ENCODE data around the gene RXFP4.
A peak's percentile ranks its signal among the peaks of the same experiment; 100 is the strongest.
"Not testable (repeated sequence)": the region's sequence is repeated elsewhere in the genome, so short reads cannot be mapped to it uniquely, and the experiment has no call there.

RXFP4 gene

GRCh38 chr1:155930725-155931124, 10.7 kb upstream of the RXFP4 start:
- DNase-seq (ENCODE audit: low read depth in 2 of 2), result not testable (repeated sequence)

GRCh38 chr1:155931332-155932038, 10.0 kb upstream of the RXFP4 start:
- no peak for DNase-seq (ENCODE audit: low read depth in 2 of 2)

DNA sequence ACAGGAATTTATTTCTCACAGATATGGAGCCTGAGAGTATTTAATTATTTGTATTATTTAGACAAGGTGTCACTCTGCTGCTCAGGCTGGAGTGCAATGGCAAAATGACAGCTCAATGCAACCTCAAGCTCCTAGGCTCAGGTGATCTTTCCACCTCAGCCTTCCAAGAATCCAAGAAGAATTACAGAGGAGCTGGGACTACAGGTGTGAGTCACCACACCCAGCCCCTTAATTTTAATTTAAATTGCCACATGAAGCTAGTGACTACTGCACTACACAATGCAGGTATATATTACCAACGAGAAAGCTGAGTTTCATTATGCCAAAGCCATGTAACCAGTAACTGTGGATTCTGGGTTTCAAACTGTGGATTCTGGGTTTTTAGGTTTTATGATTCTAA, 9.4 kb upstream of the RXFP4 start:
- no peak for DNase-seq (ENCODE audit: low read depth in 2 of 2)

- DNase-seq (ENCODE audit: low read depth in 2 of 2), result no peak
Measured at GRCh38 chr1:155932487-155932886, 9.0 kb upstream of the RXFP4 start.

- no peak for DNase-seq (ENCODE audit: low read depth in 2 of 2)
Measured at GRCh38 chr1:155933591-155934096, 7.8 kb upstream of the RXFP4 start.

- DNase-seq (ENCODE audit: low read depth in 2 of 2), result peak; percentile 88
Measured at GRCh38 chr1:155934097-155934935, 7.1 kb upstream of the RXFP4 start, which contains the start of gene KHDC4. KHDC4 (minus strand) TSS chr1:155934413; CDS start chr1:155934373, 40 bp downstream.

DNA sequence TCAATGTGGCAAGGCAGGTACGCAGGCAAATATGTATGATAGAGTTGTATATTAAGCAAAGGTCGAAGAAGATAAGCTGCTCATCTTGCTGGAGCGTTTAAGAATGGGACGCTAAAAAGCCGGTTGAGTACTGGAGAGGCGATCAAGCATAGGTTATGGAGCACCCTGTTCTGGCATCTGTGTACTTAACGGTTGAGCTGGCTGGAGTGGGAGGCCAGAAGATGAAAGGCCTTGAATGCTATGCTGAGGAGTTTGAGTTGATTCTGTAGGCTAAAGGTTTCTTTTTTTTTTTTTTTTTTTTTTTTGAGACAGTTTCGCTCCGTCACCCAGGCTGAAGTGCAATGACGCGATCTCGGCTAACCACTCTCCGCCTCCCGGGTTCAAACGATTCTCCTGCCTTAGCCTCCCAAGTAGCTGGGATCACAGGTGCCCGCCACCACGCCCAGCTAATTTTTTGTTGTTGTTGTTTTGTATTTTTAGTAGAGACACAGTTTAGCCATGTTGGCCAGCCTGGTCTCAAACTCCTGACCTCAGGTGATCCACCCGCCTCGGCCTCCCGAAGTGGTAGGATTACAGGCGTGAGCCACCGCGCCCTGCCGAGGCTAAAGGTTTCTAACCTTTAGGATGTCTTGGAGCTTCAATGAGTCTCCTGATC, 6.4 kb upstream of the RXFP4 start:
- no peak for DNase-seq (ENCODE audit: low read depth in 2 of 2)

- DNase-seq (ENCODE audit: low read depth in 2 of 2), result no peak
Measured at GRCh38 chr1:155938220-155938627, 3.2 kb upstream of the RXFP4 start.

DNA sequence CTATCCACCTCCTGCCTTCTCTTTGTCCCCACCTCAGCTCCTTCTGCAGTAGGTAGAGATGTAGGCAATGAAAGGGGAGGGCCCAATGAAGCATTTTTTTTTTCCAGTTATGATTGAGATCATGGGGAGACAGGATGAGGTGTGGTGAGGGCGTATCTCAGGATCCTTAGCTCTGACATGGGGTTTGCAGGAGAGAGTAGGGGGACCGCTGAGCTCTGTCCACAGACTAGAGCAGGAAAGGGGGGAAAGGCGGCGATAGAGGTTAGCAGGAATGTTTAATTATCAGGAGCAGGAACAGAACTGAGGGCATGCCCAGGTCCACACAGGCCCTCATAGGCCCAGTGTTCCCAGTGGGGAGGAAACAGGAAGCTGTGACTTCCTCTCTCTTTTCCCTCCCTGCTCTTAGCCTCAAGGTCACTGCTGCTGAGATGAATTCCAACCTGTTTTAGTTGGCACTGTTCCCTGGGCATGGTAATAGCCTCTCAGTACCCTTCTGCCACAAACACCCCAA, 901 bp upstream of the RXFP4 start:
- DNase-seq (ENCODE audit: low read depth in 2 of 2), result no peak

DNA sequence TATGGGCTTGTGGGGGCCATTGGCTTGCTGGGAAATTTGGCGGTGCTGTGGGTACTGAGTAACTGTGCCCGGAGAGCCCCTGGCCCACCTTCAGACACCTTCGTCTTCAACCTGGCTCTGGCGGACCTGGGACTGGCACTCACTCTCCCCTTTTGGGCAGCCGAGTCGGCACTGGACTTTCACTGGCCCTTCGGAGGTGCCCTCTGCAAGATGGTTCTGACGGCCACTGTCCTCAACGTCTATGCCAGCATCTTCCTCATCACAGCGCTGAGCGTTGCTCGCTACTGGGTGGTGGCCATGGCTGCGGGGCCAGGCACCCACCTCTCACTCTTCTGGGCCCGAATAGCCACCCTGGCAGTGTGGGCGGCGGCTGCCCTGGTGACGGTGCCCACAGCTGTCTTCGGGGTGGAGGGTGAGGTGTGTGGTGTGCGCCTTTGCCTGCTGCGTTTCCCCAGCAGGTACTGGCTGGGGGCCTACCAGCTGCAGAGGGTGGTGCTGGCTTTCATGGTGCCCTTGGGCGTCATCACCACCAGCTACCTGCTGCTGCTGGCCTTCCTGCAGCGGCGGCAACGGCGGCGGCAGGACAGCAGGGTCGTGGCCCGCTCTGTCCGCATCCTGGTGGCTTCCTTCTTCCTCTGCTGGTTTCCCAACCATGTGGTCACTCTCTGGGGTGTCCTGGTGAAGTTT, 550 bp downstream of the RXFP4 start:
- no peak for DNase-seq (ENCODE audit: low read depth in 2 of 2)

DNA sequence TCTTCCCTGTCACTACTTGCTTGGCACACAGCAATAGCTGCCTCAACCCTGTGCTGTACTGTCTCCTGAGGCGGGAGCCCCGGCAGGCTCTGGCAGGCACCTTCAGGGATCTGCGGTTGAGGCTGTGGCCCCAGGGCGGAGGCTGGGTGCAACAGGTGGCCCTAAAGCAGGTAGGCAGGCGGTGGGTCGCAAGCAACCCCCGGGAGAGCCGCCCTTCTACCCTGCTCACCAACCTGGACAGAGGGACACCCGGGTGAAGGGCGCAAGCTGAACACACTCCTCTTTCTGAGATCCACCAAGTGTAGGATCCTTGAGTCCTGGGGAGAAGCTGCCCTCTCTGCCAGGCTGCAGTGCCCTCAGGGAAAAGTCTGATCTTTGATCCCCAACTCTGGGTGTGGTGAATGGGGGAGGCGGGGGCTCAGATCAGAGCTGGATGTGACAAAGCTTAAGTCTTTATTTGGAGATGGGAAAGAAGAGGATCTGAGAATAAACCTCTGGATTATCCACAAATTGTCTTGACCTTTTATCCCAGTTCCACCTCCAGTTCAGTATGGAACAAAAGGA, 1.2 kb downstream of the RXFP4 start:
- DNase-seq (ENCODE audit: low read depth in 2 of 2), result no peak

- no peak for DNase-seq (ENCODE audit: low read depth in 2 of 2)
Measured at GRCh38 chr1:155944444-155944799, 3.0 kb downstream of the RXFP4 start.

- DNase-seq (ENCODE audit: low read depth in 2 of 2), result no peak
Measured at GRCh38 chr1:155946633-155947219, 5.3 kb downstream of the RXFP4 start.

DNA sequence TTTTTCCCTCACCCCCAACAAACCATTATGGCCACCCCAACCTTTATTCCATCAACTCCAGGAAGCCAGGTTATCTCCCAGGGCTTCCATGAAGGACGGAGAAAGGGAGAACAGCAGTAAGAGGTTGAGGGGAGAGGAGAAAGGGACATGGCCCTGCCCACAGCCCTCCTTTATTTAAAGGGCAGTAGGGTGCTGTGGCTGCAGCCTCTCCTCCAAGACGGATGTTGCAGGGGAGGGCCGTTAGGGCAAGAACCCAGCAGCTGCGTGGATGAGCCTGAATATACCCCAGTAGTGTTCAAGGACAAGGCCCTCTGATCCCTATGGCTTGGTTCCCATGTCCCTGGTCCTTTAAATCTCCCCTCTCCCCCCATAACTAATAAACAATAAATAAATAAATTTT, 5.9 kb downstream of the RXFP4 start:
- DNase-seq (ENCODE audit: low read depth in 2 of 2), result no peak

- DNase-seq (ENCODE audit: low read depth in 2 of 2), result no peak
Measured at GRCh38 chr1:155947741-155948140, 6.3 kb downstream of the RXFP4 start.

DNA sequence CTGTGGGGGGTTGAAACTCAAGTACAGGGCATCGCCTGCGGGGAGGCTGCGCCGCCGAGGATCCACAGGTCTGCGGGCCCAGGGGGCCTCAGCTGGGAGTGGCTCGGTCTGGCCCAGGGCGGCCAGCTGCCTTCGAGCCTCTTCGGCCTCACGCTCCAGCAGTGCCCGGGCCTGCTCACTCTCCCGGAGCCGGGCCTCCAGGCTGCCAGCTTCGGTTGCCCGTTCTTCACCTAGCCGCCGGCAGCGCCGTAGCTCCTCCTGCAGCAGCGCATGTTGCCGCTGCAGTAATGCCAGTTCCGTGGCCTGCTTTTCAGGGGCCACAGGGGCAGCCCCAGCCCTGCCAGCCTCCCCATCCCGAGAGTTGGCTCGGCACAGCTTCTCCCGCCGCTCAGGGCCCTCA, 9.4 kb downstream of the RXFP4 start:
- no peak for DNase-seq (ENCODE audit: low read depth in 2 of 2)

DNA sequence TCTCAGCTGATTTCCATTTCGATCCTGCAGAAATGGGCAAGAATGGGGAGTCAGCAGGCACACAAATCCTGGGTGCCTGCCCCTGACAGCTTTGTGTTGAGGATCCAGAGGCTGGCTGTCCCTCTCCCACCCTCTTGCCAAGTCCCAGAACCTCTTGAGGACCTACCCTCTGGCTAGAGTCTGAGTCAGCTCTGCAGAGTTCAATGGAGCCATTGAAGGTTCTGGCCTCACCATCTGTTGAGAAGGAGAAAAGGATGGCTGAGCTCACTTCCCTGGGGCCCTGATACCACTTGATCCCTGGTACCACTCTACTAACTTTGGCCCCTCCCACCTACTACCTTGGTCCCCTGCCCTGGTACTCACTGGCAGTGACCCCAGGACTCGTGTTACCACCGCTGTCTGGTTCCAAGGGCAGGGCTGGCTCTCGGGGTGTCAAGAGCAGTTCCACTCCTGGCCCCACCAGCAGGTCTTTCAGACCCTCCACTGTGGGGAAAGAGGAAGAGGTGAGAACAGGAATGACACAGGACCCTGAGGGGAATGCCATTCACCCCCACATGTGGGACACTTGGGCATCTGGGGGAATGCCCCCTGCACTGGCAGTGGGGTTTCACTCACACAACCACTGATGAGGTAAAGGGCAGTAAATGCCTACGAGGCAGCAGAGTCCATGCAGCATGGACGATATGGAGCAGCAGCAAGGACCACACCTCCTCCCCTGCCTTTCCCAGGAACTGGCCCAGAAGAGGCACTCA, 10.5 kb downstream of the RXFP4 start:
- DNase-seq (ENCODE audit: low read depth in 2 of 2), result no peak

- DNase-seq (ENCODE audit: low read depth in 2 of 2), result no peak
Measured at GRCh38 chr1:155952505-155952890, 11.1 kb downstream of the RXFP4 start.

DNA sequence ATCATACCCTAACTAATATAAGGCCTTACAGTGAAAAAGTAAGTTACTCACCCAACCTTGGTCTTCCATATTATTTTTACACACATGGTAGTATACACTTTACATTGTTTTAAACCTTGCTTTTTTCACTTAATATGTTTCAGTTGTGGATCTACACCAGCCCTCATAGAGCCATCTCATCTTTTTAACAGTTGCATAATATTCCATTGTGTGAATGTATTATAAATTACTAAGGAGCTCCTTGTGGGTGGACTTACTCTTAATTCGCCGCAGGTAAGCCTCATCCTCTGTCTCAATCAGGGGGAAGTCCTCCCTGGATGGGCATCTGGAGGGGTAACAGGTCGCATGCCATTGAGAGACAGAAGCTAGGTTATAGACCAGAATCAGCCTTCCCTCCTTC, 13.2 kb downstream of the RXFP4 start:
- DNase-seq (ENCODE audit: low read depth in 2 of 2), result no peak

DNA sequence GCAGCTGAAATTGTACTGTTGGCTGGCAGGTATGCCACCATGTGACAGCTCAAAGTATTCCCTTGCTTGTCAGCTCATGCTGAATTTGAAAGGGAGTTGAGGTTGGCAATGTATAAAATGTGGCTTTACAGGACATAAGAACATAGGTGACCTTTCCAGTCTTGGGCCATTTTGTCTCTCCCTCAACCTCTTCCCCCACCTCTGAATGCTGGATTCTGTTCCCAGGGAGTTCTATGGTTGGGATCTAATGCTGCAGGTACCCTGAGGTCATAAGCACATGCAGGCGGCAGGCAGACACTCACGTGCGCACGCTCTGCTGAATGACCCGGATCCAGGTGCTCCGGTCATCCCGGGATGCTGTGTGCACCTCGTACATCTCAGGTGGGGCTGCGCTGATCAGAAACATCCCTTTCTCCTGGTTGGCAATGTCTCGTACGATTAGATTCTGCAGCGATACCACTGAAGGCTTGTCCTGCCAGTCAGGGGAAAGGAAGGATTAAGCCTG, 16.0 kb downstream of the RXFP4 start:
- DNase-seq (ENCODE audit: low read depth in 2 of 2), result no peak
